ENCODE measurements around the gene AHCY.
"Not testable (repeated sequence)": the region's sequence is repeated elsewhere in the genome, so short reads cannot be mapped to it uniquely, and the experiment has no call there.

The AHCY gene

DNA sequence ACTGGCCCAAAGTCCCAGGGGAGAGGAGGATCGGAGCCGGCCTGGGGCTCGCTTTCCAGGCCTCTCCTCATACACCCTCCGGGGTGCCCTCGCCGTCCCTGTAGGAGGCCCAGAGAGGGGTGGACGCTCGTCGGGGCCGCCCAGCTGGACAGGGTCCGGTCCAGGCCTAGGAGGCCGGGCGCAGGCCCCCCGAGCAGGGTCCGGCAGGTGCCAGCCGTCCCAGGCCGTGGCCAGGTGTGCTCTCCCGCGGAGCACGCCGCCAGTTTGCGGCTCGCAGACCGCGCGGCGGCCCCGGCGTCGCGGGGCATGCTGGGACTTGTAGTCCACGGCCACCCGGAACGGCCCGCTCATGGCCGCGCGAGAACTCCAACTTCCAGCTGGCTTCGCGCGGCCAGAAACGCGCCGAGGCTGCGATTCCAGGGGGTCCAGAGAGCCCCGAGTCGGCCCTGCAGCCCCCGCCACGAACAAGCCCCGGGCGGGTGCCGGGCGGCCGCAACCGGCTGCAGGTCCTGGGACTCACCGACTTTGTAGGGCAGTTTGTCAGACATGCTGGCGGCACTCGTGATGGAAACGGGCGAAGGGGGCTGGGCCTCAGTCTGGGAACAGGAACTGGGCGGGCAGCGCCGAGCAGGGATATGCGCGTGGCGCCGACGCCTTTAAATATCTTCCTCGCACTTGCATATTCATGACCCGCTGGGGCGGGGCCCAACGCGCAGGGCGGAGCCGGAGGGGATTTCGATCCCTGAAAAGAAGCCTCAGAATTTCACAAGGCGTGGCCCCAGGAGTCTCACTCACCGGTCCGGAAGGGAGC is at the start of gene AHCY:
Gene AHCY (minus strand): TSS at position 633 of the 811 bp plus-strand sequence. CDS start 85 bp downstream, at position 548.
- TF ChIP-seq, protein P1, sequence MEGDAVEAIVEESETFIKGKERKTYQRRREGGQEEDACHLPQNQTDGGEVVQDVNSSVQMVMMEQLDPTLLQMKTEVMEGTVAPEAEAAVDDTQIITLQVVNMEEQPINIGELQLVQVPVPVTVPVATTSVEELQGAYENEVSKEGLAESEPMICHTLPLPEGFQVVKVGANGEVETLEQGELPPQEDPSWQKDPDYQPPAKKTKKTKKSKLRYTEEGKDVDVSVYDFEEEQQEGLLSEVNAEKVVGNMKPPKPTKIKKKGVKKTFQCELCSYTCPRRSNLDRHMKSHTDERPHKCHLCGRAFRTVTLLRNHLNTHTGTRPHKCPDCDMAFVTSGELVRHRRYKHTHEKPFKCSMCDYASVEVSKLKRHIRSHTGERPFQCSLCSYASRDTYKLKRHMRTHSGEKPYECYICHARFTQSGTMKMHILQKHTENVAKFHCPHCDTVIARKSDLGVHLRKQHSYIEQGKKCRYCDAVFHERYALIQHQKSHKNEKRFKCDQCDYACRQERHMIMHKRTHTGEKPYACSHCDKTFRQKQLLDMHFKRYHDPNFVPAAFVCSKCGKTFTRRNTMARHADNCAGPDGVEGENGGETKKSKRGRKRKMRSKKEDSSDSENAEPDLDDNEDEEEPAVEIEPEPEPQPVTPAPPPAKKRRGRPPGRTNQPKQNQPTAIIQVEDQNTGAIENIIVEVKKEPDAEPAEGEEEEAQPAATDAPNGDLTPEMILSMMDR (IDR thresholded peaks at IDR 0.05; ENCODE audit: borderline replicate concordance, insufficient read depth, low read depth, low read length) = no peak
- H3K4me3 ChIP-seq (ENCODE audit: low read depth, low read length) = peak within 1 kb of the TSS; percentile 79

DNA sequence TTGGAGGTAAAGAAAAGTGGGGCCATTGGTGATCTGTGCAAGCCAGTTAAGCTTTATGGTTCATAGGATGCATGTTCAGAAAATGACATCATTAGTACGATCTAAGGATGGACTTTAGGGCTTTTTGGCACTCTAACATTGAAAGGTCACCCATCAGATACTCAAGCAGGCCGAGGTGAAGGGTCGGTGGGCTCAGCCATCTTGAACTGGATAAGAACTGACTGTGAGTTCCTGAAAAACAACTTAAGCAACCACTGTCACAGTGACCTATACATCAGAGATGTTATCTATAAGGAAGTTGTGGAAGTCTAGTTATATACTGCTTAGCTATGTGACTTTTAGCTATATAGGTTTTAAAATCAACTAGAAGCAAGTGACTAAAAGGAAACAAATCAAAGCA is 46.9 kb upstream of the AHCY start:
- H3K4me3 ChIP-seq (ENCODE audit: low read depth, low read length) = no peak overlapping the region
- TF ChIP-seq, protein P1 (IDR thresholded peaks at IDR 0.05; ENCODE audit: borderline replicate concordance, insufficient read depth, low read depth, low read length) = no peak

DNA sequence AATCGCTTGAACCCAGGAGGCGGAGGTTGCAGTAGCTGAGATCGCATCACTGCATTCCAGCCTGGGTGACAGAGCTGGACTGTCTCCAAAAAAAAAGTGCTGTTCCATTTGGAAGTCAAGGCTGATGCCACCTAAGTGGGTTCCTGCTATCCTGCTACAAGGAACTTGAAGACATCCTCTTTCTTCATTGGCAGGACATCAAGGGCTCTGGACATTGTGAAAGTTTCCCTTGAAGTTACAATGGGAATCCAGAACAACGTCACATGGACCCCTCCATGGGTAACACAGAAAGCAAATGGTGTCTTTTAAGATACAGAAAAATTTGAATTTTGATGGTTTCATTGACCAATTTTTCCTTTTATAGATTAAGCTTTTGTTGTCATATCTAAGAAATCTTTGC is 44.4 kb upstream of the AHCY start:
- no peak overlapping the region for H3K4me3 ChIP-seq (ENCODE audit: low read depth, low read length)
- TF ChIP-seq, protein P1 (IDR thresholded peaks at IDR 0.05; ENCODE audit: borderline replicate concordance, insufficient read depth, low read depth, low read length) = no peak

DNA sequence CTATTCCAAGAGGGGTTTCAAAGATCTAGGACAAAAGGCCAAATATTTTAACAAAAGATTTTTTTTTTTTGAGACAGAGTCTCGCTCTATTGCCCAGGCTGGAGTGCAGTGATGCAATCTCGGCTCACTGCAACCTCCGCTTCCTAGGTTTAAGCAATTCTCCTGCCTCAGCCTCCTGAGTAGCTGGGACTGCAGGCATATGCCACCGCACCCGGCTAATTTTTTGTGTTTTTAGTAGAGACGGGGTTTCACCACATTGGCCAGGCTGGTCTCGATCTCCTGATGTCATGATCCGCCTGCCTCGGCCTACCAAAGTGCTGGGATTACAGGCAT is 43.3 kb upstream of the AHCY start:
- H3K4me3 ChIP-seq (ENCODE audit: low read depth, low read length) = not testable (repeated sequence)

DNA sequence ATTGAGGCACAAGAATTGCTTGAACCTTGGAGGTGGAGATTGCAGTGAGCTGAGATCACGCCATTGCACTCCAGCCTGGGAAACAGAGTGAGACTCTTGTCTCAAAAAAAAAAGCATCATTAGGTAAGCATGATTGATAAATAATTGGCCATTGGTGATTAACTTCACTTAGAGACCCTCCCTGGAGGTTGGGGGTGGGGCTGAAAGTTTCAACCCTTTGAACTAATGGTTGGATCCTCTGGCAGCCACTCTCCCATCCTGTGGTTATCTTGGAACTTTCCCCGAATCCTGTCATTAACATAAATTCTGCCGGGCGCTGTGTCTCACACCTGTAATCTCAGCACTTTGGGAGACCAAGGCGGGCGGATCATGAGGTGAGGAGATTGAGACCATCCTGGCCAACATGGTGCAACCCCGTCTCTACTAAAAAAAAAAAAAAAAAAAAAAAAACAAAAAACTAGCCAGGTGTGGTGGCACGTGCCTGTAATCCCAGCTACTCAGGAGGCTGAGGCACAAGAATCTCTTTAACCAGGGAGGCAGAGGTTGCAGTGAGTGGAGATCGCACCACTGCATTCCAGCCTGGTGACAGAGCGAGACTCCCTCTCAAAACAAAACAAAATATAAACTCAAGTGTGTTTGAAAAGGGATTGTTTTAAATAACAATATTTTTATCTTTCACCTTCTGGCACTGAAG is 42.8 kb upstream of the AHCY start:
- not testable (repeated sequence) for H3K4me3 ChIP-seq (ENCODE audit: low read depth, low read length)

DNA sequence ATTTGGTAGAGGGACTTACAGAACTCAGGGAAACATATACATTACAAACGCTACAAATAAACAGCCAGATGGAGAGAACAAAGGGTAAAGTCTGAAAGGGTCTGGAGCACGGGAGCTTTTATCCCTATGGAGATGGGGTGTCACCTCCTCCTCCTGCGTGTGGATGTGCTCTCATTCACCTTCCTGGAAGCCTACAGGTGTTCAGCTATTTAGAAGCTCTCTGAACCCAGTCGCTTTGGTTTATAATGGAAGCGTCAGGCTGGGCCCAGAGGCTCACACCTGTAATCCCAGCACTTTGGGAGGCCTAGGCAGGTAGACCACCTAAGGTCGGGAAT is 42.2 kb upstream of the AHCY start:
- TF ChIP-seq, protein P1 (IDR thresholded peaks at IDR 0.05; ENCODE audit: borderline replicate concordance, insufficient read depth, low read depth, low read length) = no peak
- H3K4me3 ChIP-seq (ENCODE audit: low read depth, low read length) = no peak overlapping the region

DNA sequence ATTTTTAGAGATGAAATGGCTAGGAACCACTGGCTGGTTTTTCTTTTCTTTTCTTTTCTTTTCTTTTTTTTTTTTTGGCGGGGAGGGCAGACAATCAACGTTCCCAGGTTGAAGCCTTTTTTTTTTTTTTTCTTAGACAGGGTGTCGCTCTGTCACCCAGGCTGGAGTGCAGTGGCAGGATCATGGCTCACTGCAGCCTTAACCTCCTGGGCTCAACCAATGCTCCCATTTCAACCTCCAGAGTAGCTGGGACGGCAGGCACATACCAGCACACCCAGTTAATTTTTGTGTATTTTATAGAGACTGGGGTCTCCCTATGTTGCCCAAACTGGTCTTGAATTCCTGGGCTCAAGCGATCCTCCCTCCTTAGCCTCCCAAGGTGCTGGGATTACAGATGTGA is 41.1 kb upstream of the AHCY start:
- no peak overlapping the region for H3K4me3 ChIP-seq (ENCODE audit: low read depth, low read length)
- TF ChIP-seq, protein P1 (IDR thresholded peaks at IDR 0.05; ENCODE audit: borderline replicate concordance, insufficient read depth, low read depth, low read length) = no peak

DNA sequence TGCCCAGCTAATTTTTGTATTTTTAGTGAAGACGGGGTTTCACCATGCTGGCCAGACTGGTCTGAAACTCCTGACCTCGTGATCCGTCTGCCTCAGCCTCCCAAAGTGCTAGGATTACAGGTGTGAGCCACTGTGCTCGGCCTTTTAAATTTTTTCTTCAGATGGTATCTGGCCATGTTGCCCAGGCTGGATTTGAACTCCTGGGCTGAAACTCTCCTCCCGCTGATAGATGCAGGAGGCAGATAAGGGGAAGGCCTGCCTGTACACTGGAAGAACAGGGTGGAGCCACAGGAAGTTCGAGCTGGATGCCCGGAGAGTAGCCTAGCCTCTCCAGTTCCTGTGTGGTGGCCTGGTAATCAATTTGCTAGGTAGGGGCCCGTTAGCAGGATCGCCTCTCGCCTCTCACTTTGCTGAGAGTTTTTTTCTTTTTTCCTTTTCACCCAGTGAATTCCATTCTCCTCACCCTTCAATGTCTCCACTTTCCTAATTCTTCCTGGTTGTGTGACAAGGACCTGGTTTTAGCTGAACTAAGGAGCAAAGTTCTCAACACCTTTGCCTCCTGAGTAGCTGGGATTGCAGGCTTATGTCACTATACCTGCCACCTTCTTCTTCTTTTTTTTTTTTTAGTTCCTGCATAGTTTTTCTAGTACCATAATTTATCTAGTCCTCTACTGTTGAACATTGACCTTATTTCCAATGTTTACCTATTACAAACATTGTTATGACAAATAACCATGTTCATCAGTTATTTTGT is 40.5 kb upstream of the AHCY start:
- TF ChIP-seq, protein P1 (IDR thresholded peaks at IDR 0.05; ENCODE audit: borderline replicate concordance, insufficient read depth, low read depth, low read length) = no peak
- H3K4me3 ChIP-seq (ENCODE audit: low read depth, low read length) = no peak overlapping the region

DNA sequence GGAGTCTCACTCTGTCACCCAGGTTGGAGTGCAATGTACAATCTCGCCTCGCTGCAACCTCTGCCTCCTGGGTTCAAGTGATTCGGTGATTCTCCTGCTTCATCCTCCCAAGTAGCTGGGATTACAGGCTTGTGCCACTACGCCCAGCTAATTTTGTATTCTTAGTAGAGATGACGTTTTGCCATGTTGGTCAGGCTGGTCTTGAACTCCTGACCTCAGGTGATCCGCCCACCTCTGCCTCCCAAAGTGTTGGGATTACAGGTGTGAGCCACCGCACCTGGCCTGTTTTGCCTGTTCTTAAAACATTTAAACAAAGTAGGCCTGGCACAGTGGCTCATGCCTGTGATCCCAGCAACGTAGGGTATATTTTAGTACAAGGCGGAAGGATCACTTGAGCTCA is 38.0 kb upstream of the AHCY start:
- not testable (repeated sequence) for H3K4me3 ChIP-seq (ENCODE audit: low read depth, low read length)

DNA sequence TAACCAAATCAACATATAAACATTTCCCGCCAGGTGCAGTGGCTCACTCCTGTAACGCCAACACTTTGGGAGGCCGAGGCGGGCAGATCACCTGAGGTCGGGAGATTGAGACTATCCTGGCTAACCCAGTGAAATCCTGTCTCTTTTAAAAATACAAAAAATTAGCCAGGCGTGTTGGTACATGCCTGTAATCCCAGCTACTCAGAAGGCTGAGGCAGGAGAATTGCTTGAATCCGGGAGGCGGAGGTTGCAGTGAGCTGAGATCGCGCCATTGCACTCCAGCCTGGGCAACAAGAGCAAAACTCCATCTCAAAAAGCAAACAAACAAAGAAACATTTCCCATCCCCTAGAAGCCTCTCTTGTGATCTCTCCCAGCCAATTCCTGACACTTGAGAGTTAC is 37.6 kb upstream of the AHCY start:
- H3K4me3 ChIP-seq (ENCODE audit: low read depth, low read length) = not testable (repeated sequence)

Measured in GM12875 (cell line).